Natural killer cell (primary cell): ENCODE data around the gene ZMIZ1. TPM values are rescaled to one million over a fixed set of nuclear protein-coding genes. Genes with fewer than 3 reads are reported as not detected.

Experiments
- ATAC-seq, 3 donors: fragments of 150-1000 bp in 2 of 3; fragments of 200-7000 bp in 1 of 3; cut with Tn5 transposase; 1 replicate in 1 of 3; 2 replicates in 2 of 3; pipeline ENCODE4 v1.10.0; 2021; ENCODE audit warnings: mild to moderate bottlenecking in 2 of 3, moderate library complexity in 2 of 3
- DNase-seq, 2 donors: peaks; one replicate each; pipeline versions ENCODE4 v3.0.0 to v3.0.0-alpha.2; 2013 to 2021; ENCODE audit warnings: mixed read lengths in 1 of 2
- H3K27ac ChIP-seq: one replicate; pipeline ENCODE4 v1.5.1; 2013; ENCODE audit warnings: mild to moderate bottlenecking, low read length
- H3K27me3 ChIP-seq: one replicate; pipeline ENCODE4 v1.6.1; 2013; ENCODE audit warnings: low read length; ENCODE audit not compliant: control insufficient read depth, insufficient read depth
- H3K36me3 ChIP-seq: one replicate; pipeline ENCODE4 v1.6.1; 2013; ENCODE audit warnings: low read length; ENCODE audit not compliant: control insufficient read depth, insufficient read depth
- H3K4me1 ChIP-seq: one replicate; pipeline ENCODE4 v1.6.1; 2013; ENCODE audit warnings: low read length; ENCODE audit not compliant: control insufficient read depth, insufficient read depth
- H3K4me3 ChIP-seq: one replicate; pipeline ENCODE4 v1.5.1; 2013; ENCODE audit warnings: low read length
- H3K9me3 ChIP-seq: one replicate; pipeline ENCODE4 v1.6.1; 2013; ENCODE audit warnings: low read length; ENCODE audit not compliant: control insufficient read depth, insufficient read depth
- H3K27ac Mint-ChIP-seq, 2 donors: one replicate each; pipeline ENCODE4 v1.8.0; 2022; ENCODE audit warnings: mild to moderate bottlenecking in 2 of 2, mixed read lengths in 2 of 2, moderate library complexity in 1 of 2
- H3K27me3 Mint-ChIP-seq, 2 donors: one replicate each; pipeline ENCODE4 v1.8.0; 2022; ENCODE audit warnings: low read depth in 2 of 2, mixed read lengths in 2 of 2
- H3K36me3 Mint-ChIP-seq: one replicate; pipeline ENCODE4 v1.8.0; 2022; ENCODE audit warnings: mixed read lengths
- H3K4me1 Mint-ChIP-seq, 2 donors: one replicate each; pipeline ENCODE4 v1.8.0; 2022; ENCODE audit warnings: mixed read lengths in 2 of 2
- H3K4me3 Mint-ChIP-seq: one replicate; pipeline ENCODE4 v1.8.0; 2022; ENCODE audit warnings: mild to moderate bottlenecking, moderate library complexity, mixed read lengths
- H3K9me3 Mint-ChIP-seq, 2 donors: one replicate each; pipeline ENCODE4 v1.8.0; 2022; ENCODE audit warnings: mixed read lengths in 2 of 2
- CTCF ChIP-seq: fragments of 200-600 bp; IDR thresholded peaks from one replicate; pipeline ENCODE4 v1.8.0; 2022; ENCODE audit warnings: antibody characterized with exemption
- WGBS: methylation state at CpG from one replicate; pipeline ENCODE4 v1.1.7; 2013; ENCODE audit warnings: missing lambda C conversion rate; ENCODE audit not compliant: insufficient coverage; 5-methylcytosine and 5-hydroxymethylcytosine counted together
- intact Hi-C: fragments of 100-400 bp; cut with micrococcal nuclease; formaldehyde crosslinking; loops from one replicate; pipeline ENCODE4 v1.14.2; 2022
- total RNA-seq, 4 donors: library from RNA; stranded (reverse); fragments of 120-200 nt in 1 of 4; gene quantifications; one replicate each; pipeline versions ENCODE4 v1.2.3 to v1.2.4, GENCODE V29; 2013 to 2022

ZMIZ1 gene
- total RNA-seq, 3 donors from 2014 or later (not counting 1 experiment from before 2014, with no cell fraction given), result 36.5 to 51.5 (median 37.9) TPM

- TF ChIP-seq CTCF, result no peak
- H3K9me3 ChIP-seq, result no peaks in the 10 kb centered on the region
- H3K4me3 ChIP-seq, result no peak overlapping the region
- peak overlapping the region; percentile 79 to 80 for H3K27ac Mint-ChIP-seq
- H3K4me1 Mint-ChIP-seq, result peaks cover 72 to 85% of the 10 kb centered on the region in 2 donors
- ATAC-seq, result no peak
- H3K27me3 ChIP-seq, result no peaks in the 10 kb centered on the region
- H3K27me3 Mint-ChIP-seq, result no peaks in the 10 kb centered on the region
- intact Hi-C loops, result no loop called here
- no peaks in the 10 kb centered on the region for H3K36me3 Mint-ChIP-seq
- no peaks in the 10 kb centered on the region for H3K9me3 Mint-ChIP-seq
- WGBS, result 97% methylated on average over 2 of the region's 2 CpGs
- DNase-seq, result no peak
- no peaks in the 10 kb centered on the region for H3K36me3 ChIP-seq
- no peak overlapping the region for H3K27ac ChIP-seq
- H3K4me3 Mint-ChIP-seq, result peak overlapping the region; percentile 25
- H3K4me1 ChIP-seq, result peaks cover 81% of the 10 kb centered on the region
Measured at GRCh38 chr10:79320316-79320715, 251.6 kb downstream of the ZMIZ1 start.

DNA sequence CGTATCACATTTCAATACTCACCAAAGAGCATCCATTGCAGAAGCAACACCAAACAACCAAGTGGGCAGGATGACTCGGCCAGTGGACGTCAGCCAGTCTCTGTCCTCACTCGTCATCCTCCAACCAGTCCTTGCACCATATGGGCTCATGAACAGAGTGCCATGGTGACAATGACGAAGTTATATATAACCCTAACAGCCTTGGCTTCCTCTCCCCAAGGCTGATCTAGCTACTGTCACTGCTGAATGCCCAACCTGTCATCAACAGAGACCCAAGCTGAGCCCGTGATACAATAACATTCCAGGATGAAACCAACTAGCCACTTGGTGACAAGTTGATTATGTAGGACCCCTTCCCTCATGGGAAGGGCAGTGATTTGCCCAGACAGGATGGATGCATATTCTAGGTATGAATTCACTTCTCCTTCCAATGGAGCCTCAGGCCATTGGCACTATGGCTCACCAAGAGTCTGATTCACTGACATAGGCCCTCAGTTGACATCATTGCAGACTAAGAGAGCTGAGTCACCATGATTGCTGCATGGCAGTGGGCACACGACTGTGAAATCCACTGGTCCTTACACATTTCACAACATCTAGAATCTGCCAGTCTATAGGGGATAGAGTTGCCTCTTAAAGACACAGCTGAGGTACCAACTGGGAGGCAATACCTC lies 252.2 kb downstream of the ZMIZ1 start:
- H3K9me3 ChIP-seq, result no peaks in the 10 kb centered on the region
- DNase-seq (peak in 1 of 2 donors; percentile 23), ATAC-seq (peak in 2 of 3 donors; percentile 16 to 30)
- no peak for TF ChIP-seq CTCF
- WGBS, result 80% methylated on average over 7 of the region's 7 CpGs
- peaks cover 68 to 85% of the 10 kb centered on the region in 2 donors for H3K4me1 Mint-ChIP-seq
- H3K27me3 ChIP-seq, result no peaks in the 10 kb centered on the region
- H3K27ac Mint-ChIP-seq, result peak overlapping the region in 1 of 2 donors; percentile 14
- no peaks in the 10 kb centered on the region for H3K36me3 Mint-ChIP-seq
- no peak overlapping the region for H3K4me3 ChIP-seq
- no peaks in the 10 kb centered on the region for H3K27me3 Mint-ChIP-seq
- H3K36me3 ChIP-seq, result no peaks in the 10 kb centered on the region
- H3K9me3 Mint-ChIP-seq, result no peaks in the 10 kb centered on the region
- intact Hi-C loops, result no loop called here
- peaks cover 81% of the 10 kb centered on the region for H3K4me1 ChIP-seq
- no peak overlapping the region for H3K27ac ChIP-seq
- no peak overlapping the region for H3K4me3 Mint-ChIP-seq

DNA sequence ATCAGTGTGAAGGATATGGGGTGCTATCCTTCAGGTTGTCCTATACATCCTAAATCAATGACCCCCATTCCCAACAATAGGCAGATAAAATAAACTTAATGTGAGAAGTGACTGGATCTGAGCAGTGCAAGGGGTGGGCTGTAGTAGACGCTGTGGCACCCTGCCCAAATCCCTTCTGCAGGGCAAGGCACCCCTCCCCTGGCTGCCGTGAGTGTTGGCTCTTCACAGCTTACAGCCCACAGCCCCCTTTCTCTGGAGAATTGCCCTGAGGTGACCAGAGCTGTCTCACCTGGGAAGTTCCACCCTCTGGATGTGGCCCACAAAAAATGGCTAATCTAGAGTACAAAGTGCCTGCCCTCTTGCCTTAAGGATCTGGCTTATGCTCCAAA lies 252.7 kb downstream of the ZMIZ1 start:
- Histone ChIP-seq H3K27me3 (no peaks in the 10 kb centered on the region), H3K36me3 (no peaks in the 10 kb centered on the region), H3K27ac (no peak overlapping the region), H3K4me3 (no peak overlapping the region), H3K4me1 (peaks cover 79% of the 10 kb centered on the region), H3K9me3 (no peaks in the 10 kb centered on the region)
- Mint-ChIP-seq H3K27me3 (no peaks in the 10 kb centered on the region), H3K27ac (peak overlapping the region in 1 of 2 donors; percentile 14), H3K4me1 (peaks cover 64 to 82% of the 10 kb centered on the region in 2 donors), H3K4me3 (no peak overlapping the region), H3K36me3 (no peaks in the 10 kb centered on the region), H3K9me3 (no peaks in the 10 kb centered on the region)
- intact Hi-C loops, result no loop called here
- no peak for DNase-seq
- WGBS, result 77% methylated on average over 2 of the region's 2 CpGs
- no peak for TF ChIP-seq CTCF
- no peak for ATAC-seq

- H3K4me1 ChIP-seq, result peaks cover 75% of the 10 kb centered on the region
- H3K27me3 Mint-ChIP-seq, result no peaks in the 10 kb centered on the region
- peak overlapping the region in 1 of 2 donors; percentile 14 for H3K27ac Mint-ChIP-seq
- no peaks in the 10 kb centered on the region for H3K36me3 ChIP-seq
- TF ChIP-seq CTCF, result no peak
- no peak for DNase-seq
- H3K4me1 Mint-ChIP-seq, result peaks cover 60 to 77% of the 10 kb centered on the region in 2 donors
- peak overlapping the region; percentile 26 for H3K4me3 Mint-ChIP-seq
- no peak overlapping the region for H3K27ac ChIP-seq
- no peaks in the 10 kb centered on the region for H3K36me3 Mint-ChIP-seq
- H3K9me3 Mint-ChIP-seq, result no peaks in the 10 kb centered on the region
- intact Hi-C loops, result no loop called here
- no peaks in the 10 kb centered on the region for H3K9me3 ChIP-seq
- H3K27me3 ChIP-seq, result no peaks in the 10 kb centered on the region
- no peak for ATAC-seq
- no peak overlapping the region for H3K4me3 ChIP-seq
Measured at GRCh38 chr10:79321951-79322350, 253.2 kb downstream of the ZMIZ1 start.
